HG03097 (cell line): Measurements from ENCODE around the gene SLC25A51.

Experiments
- ATAC-seq: cut with Tn5 transposase; IDR thresholded peaks from one replicate; pipeline ENCODE4 v1.9.1; 2021; ENCODE audit not compliant: unreplicated experiment, low FRiP score

The SLC25A51 gene

DNA sequence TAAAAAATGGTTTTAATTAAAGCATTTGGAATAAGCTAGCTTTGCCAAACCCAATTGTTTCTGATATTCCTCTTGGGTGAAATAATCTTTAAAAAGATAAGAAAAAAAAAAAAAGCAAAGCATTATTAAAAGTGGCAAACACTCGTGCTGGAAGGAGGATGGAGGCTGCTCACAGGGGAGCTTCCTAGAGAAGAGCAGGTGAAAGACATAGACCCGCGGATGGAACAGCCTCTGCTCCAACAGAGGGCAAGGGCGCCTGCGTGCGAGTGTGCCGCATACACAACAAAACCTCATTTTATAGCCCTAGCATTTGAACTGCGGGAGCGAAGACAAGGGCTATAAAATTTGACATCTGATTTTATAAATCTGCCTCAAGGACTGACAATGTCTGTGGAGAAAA, 33.4 kb upstream of the SLC25A51 start:
- no peak for ATAC-seq

DNA sequence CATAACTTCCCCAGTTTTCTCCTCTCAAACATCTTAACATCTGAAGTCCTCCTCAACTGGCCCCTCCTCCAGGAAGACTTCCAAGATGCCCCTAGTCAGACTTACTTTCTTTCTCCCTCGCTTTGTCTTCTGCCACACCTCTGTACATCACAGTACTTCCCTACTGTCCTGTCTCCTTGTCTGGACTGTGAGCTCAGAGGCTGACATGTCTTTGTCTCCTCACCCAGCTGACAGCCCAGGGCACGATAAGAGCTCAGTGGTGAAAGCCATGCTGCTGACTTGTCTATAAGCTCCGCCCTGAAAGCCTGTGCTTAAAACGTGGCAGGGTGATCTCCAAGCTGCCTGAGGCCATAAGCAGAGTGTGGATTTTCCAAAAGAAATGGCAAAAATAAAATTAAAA, 33.0 kb upstream of the SLC25A51 start:
- ATAC-seq, result no peak

DNA sequence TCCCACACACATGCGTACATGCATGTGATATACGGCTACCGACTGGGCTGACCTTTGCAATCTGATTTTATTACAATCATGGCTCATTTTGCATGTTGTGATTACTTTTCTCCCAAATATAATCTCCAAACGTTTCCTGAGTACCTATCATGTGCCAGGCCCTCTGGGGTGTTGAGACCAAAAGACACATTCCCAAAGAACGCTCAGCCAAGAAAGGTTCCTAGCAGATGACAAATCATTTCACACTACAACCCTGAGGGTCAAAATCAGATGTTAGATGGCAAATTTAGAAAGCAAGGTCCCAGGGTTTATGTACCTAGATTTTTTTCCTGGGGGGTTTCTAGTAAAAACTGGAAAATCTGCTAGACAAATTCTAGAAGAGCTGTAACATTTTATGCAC, 32.4 kb upstream of the SLC25A51 start:
- no peak for ATAC-seq

DNA sequence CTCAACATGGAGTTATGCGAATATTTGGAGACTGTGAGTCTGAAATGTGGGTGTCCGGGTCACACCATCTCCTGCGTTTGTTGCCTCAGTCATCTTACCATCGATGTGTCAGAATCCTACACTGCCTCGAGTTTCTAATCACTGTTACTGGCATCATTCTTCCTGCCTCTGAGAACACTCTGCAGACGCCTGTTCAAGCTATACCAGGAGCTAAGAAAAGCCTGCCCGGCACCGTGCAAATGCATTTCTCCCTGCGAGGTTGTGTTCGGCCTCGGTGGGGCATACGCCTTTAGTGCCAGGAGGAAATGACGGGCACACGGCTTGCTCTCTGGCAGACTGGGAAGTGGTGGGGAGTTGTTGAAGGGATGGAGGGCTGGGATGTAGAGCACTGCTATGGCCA, 31.2 kb upstream of the SLC25A51 start:
- no peak for ATAC-seq

DNA sequence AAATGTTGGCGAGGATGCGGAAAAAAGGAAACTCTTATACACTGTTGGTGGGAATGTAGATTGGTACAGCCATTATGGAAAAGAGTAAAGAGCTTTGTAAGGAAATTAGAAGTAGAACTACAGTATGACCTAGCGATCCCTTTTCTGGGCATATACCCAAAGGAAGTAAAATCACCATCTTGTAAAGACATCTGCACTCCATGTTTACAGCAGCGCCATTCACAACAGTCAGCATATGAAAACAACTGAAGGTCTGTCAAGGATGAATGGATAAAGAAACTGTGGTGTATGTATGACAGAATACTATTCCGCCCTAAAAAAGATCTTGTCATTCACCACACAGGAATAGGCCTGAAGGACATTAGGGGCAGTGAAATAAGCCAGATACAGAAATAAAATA, 27.7 kb upstream of the SLC25A51 start:
- no peak for ATAC-seq

DNA sequence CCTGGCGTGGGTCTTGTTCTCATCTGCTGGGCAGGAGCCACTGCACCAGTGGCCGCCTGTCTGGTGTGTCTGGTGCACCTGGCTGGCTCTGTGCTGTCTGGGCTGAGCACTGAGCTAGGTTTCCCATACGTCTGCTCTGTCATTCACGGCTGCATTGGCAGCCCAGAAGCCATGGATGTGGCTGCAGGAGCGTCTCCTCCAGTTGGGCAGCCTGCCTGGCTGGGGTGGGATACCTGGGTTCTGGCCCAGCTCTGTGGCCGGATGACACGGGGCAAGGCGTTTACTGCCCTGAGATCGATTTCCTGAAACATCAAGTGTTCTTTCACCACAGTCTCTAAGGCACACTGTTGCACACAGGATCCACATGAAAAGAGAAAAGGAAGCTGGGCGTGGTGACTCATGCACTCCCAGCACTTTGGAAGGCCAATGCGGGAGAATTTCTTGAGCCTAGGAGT, 25.5 kb upstream of the SLC25A51 start:
- ATAC-seq, result no peak

DNA sequence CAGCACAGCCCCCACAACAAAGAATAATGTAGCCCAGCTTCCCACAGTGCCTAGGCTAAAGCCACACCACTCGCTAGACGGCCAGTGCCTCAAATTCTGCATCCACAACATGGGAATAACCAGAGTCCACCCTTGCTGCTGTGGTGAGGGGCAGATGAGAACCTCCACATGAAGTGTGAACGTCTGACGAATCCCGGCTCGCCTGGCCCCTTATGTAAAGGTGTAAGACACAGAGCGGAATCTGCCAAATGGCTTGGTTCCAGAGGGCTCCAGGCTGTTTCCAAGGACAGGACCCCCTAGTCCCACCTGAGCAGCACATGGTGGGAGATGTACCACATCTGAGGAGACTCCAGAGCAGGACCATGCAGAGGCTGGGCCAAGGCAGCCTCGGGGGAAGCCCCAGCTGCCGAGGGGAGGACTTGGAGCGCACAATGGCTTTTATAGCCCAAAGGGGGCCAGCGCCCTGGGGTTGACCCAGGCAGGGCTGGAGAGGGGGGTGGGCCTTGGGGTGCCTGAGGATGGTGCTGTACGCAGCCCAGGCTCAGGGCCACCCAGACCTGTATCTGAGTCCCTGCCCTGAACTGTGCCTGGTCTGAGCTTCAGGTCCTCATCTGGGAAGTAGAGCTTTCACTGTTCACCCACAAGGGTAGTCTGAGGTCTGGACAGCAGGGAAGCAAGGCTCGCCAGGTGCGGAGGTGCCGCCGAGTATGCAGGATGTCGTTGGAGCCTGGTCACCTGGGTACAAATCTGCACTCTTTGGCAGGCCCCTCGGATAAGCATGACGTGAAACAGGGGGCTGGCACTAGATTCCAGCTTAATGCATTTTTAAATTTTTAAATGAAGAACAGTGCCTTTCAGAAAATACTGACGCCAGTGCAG, 24.9 kb upstream of the SLC25A51 start:
- no peak for ATAC-seq

DNA sequence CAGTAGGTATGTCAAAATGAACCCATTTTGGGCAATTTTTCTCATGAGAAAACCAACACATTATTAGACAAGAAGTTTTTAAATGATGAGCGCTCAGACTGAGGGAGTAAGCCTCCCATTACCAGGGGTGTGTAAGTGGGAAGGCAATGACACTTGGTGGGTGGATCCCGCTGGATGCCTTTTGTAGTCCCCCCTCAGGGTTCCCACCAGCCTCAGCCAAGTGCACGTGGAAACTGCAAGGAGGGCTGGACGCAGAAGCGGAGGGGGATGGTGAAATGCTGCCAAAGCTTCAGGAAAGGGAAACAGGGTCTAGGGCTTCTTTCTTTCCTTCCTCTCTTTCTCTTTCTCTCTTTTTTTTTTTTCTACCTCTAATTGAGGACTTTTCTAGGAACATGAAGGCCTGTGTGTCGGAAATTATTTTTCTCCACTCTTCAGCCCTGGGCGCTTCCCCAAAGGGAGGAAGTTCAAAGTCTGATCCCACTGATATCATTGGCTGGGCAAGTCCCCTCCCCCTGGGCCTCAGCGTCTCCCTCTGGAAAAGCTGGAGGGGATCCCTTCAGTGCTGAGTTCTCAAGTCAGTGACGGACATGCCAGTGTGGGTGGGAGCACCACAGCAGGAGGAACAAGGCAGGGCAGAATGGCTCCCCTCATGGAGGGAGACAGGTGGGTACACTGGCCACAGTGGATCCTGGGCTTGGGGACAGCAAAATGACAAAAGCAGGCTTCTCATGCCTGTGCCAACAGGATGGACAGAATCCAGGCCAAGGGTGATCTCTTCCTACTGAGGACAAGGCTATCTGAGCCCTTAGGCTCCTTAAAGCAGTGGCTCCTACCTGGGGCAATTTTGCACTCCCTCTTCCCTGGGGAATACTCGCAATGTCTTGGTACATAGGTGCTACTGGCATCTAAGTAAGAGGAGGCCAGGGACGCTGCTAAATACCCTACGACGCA, 23.9 kb upstream of the SLC25A51 start:
- no peak for ATAC-seq

DNA sequence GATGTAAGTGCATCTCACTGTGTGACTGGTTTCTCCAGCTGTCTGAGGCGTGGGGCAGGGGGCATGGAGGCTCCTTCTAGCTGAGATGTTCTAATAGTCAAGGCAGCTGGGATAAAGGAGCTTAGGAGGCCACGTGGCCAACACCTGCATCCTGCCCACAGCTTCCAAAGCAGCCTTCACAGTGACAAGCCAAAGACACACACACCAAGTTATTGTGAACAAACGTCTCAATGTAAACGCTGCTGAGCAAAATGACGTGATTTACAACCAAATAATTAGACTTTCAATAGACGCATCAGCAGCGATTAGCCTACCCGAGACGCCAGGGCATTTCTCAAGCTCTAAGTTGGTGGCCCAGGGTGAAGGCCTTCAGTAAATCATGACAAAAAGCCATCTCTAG, 23.2 kb upstream of the SLC25A51 start:
- ATAC-seq, result no peak

DNA sequence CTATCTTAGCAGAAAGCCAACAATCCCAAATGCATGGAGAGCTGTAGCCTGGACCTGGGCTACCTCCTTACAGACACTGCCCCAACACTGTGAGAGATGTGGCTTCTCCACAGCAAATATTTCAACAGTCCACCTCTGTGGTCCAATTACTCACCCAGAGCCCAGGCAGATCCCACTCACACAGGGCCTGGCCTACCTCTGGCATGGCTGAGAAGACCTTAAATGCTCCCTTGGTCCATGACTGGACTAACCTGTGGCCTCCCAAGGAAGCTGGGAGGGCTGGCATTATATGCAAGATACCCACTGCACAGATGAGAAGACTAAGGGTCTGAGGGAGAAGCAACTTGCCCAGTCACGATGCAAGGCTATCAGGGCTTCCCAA, 22.8 kb upstream of the SLC25A51 start:
- no peak for ATAC-seq

DNA sequence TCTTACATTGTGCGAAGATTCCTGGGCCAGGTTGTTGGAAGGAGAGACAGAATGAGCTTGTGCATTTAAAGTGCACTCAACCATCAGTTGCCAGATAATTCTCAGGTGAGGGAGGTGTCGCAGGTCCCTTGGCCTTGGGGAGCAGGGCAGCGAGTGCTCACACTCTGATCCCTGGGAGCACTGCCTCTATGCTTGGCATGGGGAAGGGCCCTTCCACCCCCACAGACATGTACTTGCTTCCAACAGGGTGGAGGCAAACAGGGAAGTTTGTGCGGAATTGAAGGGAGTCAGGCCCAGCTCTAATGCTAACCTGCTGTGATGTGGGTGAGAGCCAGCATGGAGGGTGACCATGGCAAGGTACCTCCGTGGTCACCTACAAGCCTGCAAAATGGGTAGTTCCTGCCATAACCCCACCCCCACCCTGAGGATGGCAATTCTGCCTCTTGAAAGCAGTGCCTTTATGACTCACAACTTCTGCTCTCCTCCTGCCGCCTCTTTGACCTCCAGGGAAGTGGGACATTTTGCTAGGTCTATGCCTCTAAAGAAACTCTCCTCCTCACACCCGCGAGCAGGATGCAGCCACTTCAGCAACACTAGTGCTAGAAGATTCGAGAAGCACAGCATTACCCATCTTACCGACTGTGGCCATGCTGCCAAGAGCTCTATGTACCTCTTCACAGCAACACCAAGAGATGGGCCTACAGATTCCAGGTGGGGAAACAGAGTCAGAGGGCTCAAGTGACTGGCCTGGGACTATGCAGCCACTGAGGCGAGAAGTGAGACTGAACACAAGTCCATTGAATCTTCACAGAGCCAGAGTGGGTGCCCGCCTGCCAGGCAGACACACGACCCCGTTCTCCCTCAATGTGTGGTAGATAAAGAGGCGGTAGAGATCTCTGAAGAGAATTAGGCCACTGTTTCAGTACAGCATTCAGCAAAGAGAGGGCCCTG, 22.1 kb upstream of the SLC25A51 start:
- no peak for ATAC-seq

DNA sequence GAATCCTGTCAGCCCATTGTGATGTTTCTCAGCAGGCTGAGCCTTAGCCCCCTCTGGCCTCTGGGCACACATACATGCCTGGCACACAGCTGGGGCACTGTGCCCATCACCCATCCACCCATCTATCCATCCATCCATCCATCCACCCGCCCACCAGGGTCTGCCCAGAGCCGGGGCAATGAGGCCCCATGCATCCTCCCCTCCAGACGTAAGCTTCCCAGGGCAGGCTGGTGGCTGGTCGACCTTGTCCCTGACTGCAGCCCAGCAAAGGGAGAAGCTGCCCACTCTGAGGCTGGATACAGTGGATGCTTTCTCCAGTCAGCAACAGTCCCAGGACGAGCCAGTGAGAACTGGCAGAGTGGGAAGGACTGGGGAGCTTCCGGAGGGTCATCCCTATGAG, 21.1 kb upstream of the SLC25A51 start:
- ATAC-seq, result no peak

DNA sequence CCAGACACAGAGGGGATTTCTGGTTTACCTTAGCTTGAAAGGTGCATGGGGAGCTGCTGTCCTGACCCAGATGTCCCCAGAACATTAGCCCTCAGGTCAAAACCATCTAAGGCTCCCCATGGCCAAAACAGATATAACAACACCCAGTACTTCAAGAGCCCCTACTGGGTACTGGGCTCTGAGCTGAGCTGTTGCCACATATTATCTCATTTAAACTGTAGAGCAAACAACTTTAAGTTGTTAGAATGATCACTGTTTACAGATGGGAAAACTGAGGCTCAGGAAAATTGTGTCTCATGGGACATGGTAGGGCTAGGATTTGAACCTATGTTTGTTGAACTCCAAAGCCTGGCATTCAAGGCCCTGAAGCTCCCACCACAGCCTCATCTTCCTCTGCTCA, 20.6 kb upstream of the SLC25A51 start:
- ATAC-seq, result no peak

DNA sequence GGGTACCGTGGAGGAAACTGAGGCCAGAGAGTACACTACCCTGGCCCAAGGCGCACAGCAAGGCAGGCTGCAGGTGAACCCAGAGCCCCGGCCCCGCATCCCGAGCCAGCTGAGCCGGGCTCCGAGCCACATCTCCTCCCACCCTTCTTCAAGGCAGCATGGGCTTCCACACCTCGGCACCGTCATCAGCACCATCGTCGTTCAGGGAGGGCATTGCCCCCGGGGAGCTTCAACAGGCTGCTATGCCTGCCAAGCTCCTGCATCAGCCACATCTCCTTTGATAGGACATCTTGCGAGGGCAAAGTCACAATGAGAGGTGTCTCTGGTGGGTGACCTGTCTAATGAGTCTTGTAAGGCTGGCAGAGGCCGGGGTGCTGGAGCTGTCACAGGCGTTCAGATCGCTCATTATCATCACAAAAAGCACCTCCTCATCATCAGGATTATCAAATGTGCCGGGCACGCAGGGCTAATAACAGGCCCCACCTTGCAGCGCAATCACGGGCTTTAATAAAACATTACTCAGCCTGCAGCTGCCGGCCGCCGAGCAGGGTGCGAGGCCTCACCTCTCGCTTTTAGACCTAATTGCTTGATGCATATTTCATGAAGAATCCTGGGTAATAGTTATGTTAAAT, 20.0 kb upstream of the SLC25A51 start:
- no peak for ATAC-seq

DNA sequence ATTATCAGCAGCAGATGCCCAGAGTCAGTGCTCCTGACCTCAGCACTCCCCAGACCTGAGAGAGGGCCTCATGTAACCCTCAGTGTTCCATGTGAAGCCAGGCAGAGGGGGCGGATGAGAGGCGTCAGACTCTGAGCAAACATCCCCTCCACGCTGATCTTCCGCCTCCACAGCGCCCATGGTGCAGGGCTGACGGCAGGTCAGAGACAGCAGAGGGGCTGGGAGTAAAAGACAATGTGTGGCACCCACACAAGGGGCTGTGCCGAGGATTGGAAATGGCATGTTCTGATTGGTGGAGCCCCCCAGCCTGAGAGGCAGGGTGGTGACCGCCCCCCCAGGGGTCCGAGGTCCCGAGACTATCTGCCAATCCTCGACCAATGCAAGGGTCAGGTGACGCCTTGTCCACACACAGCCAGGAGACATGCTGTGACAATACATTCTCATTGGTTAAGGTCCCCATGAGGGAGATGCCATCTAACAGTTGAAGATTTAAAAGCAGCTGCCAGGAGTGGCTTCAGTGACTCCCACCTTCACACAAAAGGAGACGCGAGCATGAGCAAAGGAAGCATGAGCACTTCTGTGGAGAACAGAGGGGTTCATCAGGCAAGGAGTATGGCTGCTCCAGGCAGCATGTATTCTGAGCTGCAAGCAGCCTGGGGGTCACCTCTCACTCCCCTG, 19.3 kb upstream of the SLC25A51 start:
- ATAC-seq, result no peak

DNA sequence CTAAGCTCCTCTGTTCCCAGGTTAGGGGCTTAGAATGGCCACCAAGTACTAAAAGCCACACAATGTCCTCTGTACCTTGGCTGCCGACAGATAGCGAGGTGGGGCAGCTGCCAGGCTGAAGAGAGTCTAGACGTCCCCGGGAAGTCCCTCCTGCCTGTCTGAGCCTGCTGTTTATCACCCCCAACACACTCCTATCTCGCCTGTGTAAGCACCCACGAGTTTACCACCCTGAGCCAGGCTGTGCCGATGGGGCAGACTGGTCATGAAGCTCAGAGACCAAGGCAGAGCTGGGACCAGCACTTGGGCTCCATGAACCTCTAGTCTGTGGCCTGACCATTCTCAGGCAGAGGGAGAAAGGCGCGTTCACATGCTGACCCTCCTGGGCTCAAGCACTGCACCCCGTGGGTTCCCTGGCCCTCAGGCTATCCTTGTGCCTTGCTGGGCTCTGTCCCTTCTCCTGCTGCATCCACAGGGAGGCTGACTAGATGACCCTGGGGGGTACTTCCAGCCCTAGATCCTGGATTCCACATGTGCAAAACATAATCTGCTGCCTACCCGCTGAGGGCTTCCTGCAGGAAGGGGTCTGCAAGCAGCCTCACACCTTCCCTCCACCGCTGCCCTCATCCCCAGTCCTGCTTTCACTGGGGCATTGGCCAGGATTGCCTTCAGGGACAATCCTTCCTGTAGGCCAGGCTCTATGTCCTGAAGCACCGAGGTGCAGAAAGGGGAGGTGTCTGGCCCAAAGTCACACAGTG, 18.6 kb upstream of the SLC25A51 start:
- ATAC-seq, result no peak

DNA sequence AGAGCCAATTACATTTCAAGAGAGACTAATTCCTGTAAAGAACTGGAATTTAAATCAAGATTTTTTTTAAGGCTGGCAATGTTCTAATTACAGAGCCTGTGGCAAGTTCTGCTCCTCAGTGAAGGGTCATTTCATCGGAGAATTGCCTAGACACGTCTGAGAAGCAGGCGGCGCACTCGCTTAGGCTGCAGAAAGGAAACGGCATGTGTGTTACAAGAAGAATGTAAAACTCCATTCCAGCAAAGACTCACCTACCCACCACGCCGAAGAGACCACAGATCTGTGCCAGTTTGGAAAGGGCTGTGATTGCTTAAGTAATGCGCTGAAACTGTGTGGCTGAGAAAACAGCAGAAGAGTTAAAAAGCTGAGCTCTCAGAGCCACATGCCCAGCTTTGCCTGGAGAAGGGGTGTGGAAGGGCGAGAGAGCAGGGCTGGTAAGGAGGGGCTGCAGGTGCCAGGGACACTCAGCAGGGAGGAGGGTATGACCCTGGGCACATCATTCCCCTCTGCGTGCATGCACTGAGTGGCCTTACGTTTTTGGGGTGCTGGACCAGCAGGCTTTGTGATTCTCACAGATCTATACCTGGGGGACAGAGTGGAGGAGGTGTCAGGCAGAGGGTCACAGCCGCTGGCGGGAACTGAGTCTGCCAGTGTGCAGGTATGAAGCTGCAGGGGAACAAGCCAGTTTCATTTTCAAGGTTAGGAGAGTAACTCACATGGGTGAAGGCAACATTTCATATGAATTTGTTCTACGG, 17.8 kb upstream of the SLC25A51 start:
- no peak for ATAC-seq

DNA sequence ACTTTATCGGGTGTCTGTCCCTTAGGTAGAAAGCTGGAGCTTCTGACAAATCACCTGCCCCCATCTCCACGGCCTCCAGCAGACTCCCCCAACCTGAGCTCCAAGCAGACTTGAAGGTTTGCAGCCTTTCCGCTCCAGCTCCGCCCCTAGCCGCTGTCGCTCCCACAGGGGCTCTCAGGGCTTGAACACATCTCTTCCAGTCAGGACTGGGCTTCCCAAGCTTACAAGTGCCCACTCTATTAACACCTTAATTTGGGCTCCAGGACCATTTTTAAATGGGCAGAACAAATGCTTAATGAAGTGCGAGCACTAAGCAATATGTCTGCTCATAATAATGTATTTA, 17.2 kb upstream of the SLC25A51 start:
- no peak for ATAC-seq
